HG02943 (cell line): Measurements from ENCODE around the gene CNTNAP4.

ENCODE experiments used
- ATAC-seq: cut with Tn5 transposase; IDR thresholded peaks from one replicate; pipeline ENCODE4 v1.9.1; 2021; ENCODE audit warnings: mild to moderate bottlenecking, low read depth, moderate library complexity; ENCODE audit not compliant: unreplicated experiment

The CNTNAP4 gene

DNA sequence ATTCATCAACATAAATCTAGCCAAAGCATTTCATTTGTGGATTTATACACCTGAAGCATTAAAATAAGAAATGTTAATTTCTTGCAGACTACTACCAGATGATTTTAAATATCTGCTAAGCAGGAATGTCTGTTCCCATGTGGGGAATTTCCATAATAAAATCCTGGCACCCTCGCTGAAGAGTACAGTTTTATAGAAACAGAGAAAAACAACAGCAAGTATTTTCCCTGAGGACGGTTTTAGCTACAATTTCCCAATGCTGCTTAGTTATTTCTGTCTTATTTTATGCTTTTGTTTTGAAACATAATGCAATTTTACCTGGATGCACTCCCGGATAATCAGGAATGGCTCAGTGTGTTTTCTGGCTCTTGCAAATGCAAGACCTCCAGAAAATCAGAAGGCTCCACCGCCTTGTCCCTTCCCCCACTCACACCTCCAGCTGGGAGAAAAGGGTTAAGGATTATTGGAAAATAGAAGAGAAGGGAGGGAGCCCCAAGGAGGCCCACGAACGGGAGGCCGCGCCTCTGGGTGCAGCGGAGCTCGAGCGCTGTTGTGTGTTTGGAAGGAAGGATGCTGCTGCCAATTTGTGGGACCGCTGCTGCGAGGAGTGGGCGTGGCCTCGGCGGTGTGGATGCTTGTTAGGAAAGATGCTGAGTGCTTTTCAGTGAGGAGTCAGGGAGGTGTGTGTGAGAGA, at the start of gene CNTNAP4:
TSS of gene CNTNAP4 (plus strand) at position 657 of the 694 bp plus-strand sequence. CDS start 262 bp downstream, outside the sequence.
- ATAC-seq: no peak

DNA sequence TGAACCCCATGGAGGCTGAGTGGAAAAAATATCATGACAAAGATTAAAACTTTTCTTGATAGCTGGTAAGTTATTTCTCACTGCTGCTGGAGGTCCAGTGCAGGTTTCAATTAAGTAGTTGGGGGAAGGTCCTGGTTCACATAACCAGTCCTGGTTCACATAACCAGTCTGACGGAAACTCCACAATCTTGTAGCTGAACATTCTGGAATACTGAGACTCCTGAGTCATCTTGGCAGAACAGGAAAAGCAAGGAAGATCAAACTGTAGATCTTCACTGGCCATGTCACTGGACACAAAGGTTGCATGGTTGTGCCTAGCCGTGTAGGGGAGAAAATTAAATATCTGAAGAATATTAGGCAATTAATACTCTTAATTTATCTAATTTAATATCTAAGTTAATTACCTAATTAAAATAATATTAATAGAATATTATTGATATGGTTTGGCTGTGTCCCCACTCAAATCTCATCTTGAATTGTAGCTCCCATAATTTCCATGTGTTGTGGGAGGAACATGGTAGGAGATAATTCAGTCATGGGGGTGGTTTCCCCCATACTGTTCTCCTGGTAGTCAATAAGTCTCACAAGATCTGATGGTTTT, 48.6 kb upstream of the CNTNAP4 start:
- no peak for ATAC-seq

DNA sequence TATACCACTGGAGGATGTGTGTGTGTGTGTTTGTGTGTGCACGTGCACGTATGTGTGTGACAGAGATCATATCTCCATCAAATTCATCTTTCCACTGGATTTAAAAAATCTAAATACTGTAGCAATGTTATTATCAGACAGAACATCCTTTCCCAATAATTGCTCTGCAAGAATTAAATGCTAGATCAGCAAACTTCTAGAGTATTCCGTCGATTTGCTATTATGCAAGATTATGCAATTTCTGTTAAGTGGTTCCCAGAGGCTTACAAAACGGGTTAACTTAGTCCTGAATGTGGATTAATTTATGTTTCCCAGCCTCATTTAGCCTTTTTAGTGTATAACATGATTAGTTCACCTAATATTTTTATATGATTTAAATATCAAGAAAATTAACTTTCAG, 44.5 kb upstream of the CNTNAP4 start:
- no peak for ATAC-seq

DNA sequence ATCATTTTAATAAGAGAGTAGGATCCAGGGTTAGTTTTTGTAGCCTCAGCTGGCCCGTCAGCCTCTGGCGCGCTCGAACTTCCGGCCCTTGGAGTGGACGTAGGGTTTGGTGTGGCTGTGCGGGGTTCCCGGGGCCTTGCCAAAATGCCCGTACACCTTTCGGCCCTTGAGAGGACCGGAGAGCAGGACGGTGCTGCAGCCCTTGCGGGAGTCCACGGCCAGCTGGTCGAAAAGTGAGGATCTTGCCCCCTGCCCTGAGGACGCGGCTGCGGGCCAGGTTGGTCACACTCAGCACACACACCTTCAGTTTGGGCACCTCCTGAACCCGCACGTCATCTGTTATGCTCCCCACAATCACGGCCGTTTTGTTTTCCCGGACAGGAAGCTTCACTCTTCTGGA, 42.2 kb upstream of the CNTNAP4 start:
- ATAC-seq: no peak

DNA sequence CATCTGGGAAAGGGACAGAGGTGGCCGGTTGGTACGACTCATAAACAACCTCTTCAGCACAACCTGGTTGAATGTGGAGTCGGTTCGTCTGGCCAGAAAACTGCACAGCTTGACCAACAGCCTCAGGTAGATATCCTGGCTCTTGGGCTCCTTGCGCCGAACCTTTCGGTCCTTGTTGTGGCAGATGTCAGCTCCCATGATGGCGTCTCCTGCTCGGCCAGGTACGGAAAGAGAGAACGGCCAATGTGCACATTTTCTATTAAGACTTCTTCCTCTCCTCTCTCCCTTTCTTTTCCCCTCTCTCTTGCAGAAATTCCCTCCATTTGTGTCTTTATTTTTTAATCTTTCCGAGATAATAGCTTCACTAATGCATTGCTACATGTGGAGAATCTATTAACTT, 41.8 kb upstream of the CNTNAP4 start:
- ATAC-seq: no peak

DNA sequence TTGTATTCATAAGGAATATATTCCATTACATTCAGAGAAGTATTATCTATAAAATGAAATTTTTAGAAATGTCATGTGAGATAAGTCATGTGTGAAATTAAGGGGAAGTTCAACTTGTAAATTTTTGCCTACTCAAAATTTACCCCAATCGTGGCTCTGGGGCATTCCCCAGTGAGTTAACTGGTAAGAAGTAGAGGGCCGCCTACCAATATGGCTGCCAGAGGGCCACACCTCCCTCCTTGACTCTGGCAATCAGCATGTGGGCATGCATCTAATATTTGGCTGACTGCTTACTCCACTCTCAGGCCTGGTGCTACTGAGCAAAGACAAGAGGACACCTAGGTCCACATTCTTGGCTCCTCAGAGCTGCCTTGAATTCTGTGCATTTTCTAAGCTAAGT, 39.7 kb upstream of the CNTNAP4 start:
- no peak for ATAC-seq

DNA sequence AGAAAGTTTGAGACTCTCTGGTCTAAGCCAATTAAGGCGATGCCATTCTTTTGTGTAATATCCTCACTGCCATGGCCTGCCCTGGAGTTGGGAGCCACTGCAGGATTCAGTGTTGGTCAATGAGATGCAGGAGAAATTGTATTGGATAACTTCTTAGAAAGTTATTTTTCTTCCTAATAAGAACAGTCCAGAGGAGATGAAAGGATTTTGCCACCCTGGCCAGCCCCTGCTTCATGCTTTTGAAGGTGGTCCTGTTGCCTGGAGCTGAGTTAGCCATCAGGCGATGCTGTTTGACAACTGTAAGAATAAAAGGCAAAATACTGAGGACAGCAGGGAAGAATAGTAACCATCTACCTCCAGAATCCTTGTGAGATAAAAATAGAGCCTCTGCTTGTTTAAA, 35.4 kb upstream of the CNTNAP4 start:
- no peak for ATAC-seq

DNA sequence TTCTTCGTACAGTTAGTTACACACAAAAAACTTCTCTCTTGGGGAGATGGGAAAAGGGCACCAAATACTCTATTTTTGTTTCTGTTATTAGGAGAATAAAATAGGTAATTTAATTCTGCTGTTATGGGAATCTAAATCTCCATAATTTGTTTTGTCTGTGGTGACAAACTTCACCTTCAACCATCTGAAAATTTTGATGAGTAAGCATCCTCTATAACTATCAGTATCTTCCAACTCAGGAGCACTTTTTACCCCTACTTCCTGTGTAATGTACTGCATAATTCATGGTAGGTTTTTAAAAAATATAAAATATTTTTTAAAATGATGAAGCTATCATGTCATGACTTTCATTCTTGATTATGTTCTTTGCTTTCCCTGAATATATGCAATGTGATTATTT, 33.6 kb upstream of the CNTNAP4 start:
- no peak for ATAC-seq

DNA sequence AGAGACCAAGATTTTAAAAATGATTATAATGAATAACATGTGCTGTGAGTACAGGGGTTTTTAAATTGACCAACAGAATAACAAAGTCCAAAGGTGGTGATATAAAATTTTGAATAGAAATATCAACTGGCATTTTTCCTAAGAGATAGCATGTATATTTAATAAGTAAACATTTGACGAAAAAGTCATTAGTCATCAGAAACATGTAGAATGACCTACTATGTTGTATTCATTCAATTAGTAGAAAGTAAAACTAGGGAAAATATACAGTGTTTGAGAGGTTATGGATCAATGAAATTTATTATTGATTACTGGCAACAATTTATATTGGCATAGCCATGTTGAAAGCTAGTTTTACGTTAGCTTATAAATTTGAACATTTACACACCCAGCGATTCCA, 30.6 kb upstream of the CNTNAP4 start:
- no peak for ATAC-seq

DNA sequence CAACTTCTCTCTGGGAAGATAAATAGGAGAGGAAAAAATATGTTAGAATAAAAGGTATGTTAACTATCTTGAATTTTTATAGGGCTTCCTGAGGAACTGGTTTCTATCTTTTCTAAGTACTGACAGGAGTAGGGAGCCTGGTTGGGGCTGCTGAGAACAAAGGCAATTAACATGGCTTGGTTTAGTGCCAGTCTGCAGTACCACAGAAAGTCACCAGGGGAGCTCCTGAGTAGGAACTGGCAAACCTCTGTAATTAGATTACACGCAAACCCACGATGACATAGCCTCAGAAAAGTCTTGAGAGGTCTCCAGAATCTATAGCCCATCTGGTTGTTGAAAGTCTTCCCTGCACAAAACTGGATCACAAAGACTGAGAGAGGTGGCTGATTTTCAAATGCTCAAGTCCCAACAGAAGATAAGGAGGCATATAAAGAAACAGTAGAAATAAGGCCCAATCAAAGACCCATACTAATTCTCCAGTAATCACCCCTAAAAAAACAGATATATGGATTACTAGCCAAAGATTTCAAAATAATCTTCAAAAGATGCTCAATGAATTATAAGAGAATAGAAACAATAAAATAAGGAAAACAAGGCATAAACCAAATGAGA, 11.7 kb upstream of the CNTNAP4 start:
- peak; percentile 73 for ATAC-seq

DNA sequence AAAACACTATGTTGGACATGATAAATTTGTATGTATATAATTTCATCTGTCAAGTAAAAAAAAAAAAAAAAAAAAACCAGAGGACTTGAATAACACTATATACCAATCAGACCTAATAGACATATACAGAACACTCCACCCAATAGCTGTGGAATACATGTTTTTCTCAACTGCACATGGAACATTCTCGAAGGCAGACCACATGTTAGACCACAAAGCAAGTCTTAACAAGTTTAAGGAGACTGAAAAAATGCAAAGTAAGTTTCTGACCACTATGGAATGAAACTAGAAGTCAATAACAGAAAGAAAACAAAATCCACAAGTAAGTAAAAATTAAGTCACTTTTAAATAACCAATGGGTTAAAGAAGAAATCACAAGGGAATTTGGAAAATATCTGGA, 8.4 kb upstream of the CNTNAP4 start:
- no peak for ATAC-seq

DNA sequence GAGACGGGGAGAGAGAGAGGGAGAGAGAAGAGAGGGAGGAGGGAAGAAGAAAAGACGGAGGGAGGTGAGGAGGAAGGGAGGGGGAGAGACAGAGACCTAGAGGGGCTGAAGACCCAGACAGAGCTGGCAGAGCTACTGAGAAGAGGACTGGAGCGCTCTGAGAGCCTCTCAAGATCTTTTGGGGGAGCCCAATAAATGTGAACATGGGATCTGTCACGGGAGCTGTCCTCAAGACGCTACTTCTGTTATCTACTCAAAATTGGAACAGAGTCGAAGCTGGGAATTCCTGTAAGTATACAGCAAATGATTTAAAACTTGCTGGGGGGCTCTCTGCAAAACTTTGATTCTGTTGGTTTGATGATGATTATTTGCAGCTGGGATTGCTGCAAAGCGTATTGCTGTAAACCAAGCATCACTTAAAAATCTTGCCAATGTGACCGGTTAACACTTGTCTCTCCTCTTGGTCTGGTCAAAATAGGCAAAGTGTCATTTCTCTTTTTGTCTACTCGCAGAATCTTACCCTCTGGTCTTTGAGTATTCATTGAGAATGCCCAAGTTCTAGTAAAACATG, 344 bp downstream of the CNTNAP4 start:
- ATAC-seq: no peak

DNA sequence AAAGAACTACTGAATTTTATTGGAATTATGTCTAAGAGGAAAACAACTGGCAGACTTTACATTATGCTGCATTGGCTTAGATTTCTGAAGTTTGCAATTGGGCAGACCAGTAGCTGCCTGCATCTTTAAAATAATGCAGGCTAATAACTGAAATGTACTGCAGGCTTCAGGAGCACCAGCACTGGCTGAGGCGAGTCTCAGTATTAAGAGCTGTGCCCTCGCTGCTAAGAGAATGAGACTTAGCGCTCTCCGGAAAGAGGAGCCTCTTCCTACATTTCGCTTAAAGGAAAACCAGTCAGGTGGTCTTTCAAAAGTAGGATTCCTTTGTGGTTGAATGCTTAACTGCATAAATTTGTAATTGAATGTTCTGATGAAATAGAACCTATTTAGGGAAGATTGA, 885 bp downstream of the CNTNAP4 start:
- no peak for ATAC-seq

DNA sequence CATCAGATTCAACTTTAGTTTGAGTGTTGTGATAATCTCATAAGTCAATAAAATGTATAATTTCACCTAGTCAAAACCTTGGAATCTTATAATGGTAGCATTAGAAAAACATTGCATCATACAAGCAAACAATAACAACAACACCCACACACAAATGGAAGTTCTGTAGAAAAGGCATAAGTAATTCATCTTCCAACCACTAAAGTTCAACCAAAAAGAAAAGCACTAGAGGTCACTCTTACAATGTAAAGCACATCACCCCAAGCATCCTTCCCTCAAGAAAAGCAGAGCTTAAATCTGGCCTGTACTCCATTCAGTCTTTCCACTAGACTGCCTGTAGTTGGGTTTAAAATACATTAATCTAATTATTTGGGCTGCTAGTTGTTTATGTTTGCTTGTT, 1.8 kb downstream of the CNTNAP4 start:
- ATAC-seq: no peak

DNA sequence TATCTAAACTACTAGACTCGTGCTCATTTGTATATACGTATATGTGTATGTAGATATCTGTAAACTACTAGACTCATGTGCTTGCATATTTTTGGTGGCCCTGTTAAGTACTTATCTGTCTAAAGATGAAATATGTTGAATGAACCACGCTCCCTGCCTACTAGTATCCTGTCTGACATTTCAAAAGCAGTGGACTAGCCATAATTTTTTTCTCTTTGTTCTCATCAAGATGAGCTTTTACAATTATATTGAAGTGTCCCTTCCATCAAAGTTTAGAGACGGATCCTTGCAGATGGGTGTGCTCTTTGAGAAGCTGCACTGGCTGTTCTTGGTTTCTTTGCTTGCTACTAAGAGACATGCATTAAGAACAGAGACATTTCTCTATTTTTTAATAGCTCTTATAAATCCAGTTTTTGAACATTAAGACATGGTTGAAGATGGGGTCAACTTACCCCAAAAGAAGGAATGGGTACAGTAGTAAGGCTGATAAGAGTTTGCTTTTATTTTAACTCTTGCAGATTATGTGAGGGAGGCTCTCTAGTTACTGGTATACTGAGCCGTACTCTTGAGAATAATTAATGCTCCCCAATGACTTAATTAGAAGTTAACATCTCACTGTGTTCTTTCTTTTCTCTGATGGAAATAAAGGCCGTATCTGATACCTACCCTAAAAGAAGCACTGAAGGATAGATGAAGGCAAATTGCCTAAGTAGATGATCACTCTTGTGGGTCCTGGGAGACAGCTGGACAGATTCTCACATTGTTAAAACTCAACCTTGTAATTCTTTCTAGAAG, 3.4 kb downstream of the CNTNAP4 start:
- ATAC-seq: no peak

DNA sequence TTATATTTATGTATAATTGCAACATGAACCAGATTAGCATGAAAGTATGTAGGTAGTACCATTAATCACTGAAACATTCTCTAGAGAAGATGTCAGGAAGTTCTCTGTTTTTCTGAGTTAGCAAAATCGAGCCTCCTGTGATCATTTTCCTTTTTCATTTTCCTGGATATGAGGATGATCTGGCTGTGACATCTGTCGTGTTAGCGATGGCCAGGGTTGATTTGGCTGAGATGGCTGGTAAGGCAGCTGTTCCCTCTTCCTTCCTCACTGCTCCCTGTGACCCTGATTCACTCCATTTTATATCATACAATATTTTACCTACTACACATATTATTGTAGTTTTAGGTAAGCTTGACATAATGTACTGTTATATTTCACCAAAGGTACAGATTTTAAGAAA, 10.3 kb downstream of the CNTNAP4 start:
- ATAC-seq: no peak

DNA sequence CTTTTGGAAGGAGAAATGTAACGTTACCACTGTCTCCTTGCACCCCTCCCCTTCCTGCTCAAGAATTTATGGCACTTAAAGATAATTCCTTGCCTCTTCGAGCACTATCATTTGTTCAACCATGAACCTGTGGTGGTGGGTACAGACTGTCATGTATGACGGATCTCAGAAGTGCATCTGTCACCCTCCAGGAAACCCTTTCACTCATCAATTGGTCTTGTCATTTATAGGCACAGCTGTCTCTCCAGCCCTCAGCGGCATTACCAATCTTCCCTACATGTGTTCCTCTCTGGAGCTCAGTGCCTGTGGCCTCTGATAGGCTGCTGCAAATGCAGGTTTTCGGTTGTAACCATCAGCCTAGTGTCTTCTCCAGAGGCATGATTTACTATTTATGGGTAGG, 15.0 kb downstream of the CNTNAP4 start:
- ATAC-seq: no peak

DNA sequence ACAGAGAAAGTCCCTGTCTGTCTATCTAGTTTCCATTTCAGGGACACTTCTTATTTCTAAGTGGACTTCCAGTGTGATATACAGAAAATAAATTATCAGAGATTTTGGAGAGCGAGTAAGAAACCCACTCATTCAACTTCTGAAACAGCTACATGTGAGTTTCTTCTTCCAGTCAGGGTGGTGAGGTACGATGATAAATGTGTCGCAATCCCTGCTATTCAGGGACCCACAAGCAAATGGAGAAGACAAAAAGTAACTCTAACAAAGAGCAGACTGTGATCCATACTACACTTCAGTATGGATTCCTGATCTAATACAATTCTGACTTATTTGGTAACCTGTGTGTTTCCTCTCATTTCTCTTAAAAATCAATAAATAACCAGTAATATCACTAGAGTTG, 16.8 kb downstream of the CNTNAP4 start:
- no peak for ATAC-seq

DNA sequence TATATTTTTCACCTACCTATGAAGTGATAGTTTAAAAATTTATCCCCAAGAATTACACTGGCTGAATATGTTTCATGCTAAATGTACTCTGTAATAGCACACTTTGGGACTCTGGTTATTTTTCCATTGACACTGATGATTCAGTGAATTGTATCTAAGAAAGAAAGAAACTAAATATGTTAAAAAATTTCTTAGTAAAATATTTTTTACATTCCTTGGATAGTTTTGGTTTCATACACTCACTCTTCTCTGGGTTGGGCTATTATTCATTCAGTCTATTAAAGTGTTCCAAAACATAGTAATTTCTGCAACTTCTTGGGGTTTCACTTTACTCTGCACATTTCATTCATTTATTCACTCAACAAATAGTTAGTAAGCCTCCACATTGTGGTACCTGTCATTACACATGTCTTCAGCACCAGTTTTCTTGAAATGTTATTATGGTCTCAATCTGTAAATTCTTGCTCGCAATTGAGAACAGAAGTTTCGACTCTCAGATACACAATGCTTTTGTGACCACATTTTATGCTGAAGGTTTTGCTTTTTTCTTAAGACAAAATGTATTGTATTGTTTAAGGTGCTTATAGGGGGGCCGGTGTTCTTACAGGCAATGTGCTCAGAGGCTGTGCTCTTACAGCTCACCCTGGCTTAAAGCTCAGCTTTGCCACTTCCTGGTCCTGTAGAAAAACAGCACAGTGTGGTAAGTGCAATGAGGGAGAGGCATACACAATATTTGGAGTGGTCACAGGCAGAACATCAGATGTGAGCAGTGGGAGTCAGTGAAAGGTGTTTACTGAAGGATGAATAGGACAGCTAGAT, 17.4 kb downstream of the CNTNAP4 start:
- no peak for ATAC-seq

DNA sequence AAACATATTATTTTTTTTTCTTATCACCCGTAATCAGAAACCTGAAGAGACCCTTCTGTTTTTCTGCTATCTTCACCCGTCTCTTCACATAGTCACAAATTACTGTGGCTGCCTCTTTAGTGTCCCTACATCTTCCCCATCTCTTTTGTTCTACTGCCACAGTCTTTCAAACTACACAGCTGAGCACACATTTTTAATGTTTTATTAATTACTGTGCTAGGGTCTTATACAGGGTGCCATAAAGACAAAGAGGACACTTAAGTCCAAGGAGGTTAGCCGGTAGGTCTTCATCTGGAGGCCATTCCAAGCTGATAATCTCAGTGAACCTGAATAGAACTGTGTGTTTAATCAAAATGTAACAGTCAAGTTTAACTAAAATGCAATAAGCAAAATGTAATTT, 20.7 kb downstream of the CNTNAP4 start:
- no peak for ATAC-seq
